GM20000 (cell line): Measurements from ENCODE around the gene ZW10.
A peak's percentile ranks its signal among the peaks of the same experiment; 100 is the strongest.

ENCODE experiments used
- DNase-seq: peaks from one replicate; pipeline ENCODE4 v3.0.0; 2012; ENCODE audit warnings: low spot score
- TF ChIP-seq, protein P1 (sequence below): IDR thresholded peaks from 2 replicates; pipeline ENCODE4 v1.5.1; 2012; ENCODE audit warnings: mild to moderate bottlenecking, control low read depth; ENCODE audit errors: extremely low read depth, missing control alignments

The ZW10 gene

GRCh38 chr11:113773416-113774173, at the start of gene ZW10:
Gene ZW10, minus strand, starts transcription at chr11:113773692. Its CDS starts 26 bp downstream, at chr11:113773666.
- peak; percentile 88 for DNase-seq

GRCh38 chr11:113818426-113818825, 44.9 kb upstream of the ZW10 start:
- DNase-seq, result no peak
- TF ChIP-seq, protein P1, sequence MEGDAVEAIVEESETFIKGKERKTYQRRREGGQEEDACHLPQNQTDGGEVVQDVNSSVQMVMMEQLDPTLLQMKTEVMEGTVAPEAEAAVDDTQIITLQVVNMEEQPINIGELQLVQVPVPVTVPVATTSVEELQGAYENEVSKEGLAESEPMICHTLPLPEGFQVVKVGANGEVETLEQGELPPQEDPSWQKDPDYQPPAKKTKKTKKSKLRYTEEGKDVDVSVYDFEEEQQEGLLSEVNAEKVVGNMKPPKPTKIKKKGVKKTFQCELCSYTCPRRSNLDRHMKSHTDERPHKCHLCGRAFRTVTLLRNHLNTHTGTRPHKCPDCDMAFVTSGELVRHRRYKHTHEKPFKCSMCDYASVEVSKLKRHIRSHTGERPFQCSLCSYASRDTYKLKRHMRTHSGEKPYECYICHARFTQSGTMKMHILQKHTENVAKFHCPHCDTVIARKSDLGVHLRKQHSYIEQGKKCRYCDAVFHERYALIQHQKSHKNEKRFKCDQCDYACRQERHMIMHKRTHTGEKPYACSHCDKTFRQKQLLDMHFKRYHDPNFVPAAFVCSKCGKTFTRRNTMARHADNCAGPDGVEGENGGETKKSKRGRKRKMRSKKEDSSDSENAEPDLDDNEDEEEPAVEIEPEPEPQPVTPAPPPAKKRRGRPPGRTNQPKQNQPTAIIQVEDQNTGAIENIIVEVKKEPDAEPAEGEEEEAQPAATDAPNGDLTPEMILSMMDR, result no peak

More at GRCh38 chr11:113773416-113774173, at the start of gene ZW10:
- TF ChIP-seq, protein P1, result peak; percentile 54

GRCh38 chr11:113817626-113818025, 44.1 kb upstream of the ZW10 start:
- TF ChIP-seq, protein P1, result no peak
- no peak for DNase-seq

- TF ChIP-seq, protein P1, result no peak
- no peak for DNase-seq
These were observed 43.7 kb upstream of the ZW10 start for GRCh38 chr11:113817162-113817561.

GRCh38 chr11:113814181-113814580, 40.7 kb upstream of the ZW10 start:
- DNase-seq, result no peak
- TF ChIP-seq, protein P1, result no peak

DNA sequence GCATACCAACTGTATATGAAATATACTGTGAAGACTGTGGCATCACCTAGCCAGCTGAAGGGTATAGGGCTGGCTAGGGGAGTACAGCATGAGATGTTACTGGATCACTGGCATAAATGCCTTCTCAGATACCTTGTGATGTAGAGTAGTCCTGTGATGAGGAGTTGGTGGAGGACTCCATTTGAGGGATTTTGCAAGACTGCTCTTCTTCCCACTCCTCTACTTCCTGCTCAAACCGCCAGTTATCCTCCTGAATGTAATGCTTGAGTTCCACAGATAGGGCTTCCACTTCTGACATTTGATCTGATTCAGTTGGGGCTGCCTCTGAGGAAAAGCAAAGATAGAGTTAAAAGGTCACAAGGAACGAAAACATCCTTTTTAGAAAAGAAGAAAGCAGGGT, 35.4 kb upstream of the ZW10 start:
- DNase-seq, result no peak
- TF ChIP-seq, protein P1, result no peak

DNA sequence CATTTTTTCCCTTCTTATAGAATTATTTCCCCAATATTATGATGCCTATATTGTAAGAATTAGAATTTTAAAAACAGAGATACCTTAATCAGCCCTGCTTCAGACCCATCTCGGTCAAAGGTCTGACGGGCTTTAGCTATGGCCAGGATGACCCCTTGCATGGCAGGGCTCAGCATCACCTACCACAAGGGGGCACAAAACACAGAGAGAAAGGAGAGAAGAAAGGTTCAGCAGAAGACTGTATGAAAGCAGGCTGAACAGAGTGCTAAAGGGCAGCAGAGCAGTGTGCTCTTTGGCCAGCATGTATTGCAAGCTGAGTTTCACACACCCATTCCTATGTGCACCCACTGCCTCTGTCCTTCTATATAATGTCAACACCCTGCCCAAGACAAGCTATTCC, 32.9 kb upstream of the ZW10 start:
- TF ChIP-seq, protein P1, result peak; percentile 57
- DNase-seq, result peak; percentile 43
